Transverse colon (tissue), 4 donors: Measurements from ENCODE around the gene TBCCD1. TPM values are rescaled to one million over a fixed set of nuclear protein-coding genes. Genes with fewer than 3 reads are reported as not detected.

Source experiments
- DNase-seq: peaks from one replicate; pipeline ENCODE4 v3.0.0-alpha.2; 2019
- H3K27ac ChIP-seq, 4 donors: fragments of 200-600 bp; sonication (generic); 2 replicates each; pipeline ENCODE4 v1.5.1; 2016 to 2018; ENCODE audit warnings: inconsistent platforms in 4 of 4
- H3K27me3 ChIP-seq: fragments of 200-600 bp; sonication (generic); 2 replicates; pipeline ENCODE4 v1.5.1; 2017; ENCODE audit warnings: inconsistent platforms
- H3K36me3 ChIP-seq, 4 donors: fragments of 200-600 bp; sonication (generic); 2 replicates each; pipeline ENCODE4 v1.5.1; 2017 to 2019; ENCODE audit warnings: inconsistent platforms in 4 of 4
- H3K4me1 ChIP-seq, 4 donors: fragments of 200-600 bp; sonication (generic); 2 replicates each; pipeline ENCODE4 v1.5.1; 2017 to 2020; ENCODE audit warnings: inconsistent platforms in 4 of 4
- H3K4me3 ChIP-seq, 4 donors: fragments of 200-600 bp; sonication (generic); 1 replicate in 1 of 4; 2 replicates in 3 of 4; pipeline versions ENCODE4 v1.5.1 to v1.6.1; 2017 to 2019; ENCODE audit warnings: inconsistent platforms in 4 of 4
- H3K9me3 ChIP-seq, 2 donors: fragments of 200-600 bp; sonication (generic); 2 replicates each; pipeline ENCODE4 v1.5.1; 2017 to 2019; ENCODE audit warnings: inconsistent platforms in 2 of 2
- EP300 ChIP-seq: sonication (generic); formaldehyde crosslinking; IDR thresholded peaks from one replicate; pipeline ENCODE4 v1.6.1; 2017; ENCODE audit warnings: antibody characterized with exemption, low read depth
- POLR2A ChIP-seq: fragments of 450-650 bp; IDR thresholded peaks from one replicate; pipeline ENCODE4 v1.6.1; 2016; ENCODE audit warnings: antibody characterized with exemption, mild to moderate bottlenecking, moderate library complexity
- POLR2AphosphoS5 ChIP-seq, 3 donors: sonication (generic); formaldehyde crosslinking; IDR thresholded peaks; one replicate each; pipeline ENCODE4 v1.6.1; 2016; ENCODE audit warnings: antibody characterized with exemption in 3 of 3
- WGBS, 2 donors: methylation state at CpG; one replicate each; pipeline ENCODE4 v1.1.5; 2018; ENCODE audit warnings: low coverage in 1 of 2; 5-methylcytosine and 5-hydroxymethylcytosine counted together
- in situ Hi-C, 4 donors: fragments of 200-750 bp; cut with MboI; loops; one replicate each; pipeline versions ENCODE4 v1.15.0 to v1.15.1; 2017; ENCODE audit warnings: low sequenced_read_pairs in 3 of 4, low pct_ligation_motif_present in 1 of 4, low pct_unique_long_range_greater_than_20kb in 1 of 4
- intact Hi-C: fragments of 100-400 bp; cut with DNase I; formaldehyde crosslinking; loops from one replicate; pipeline ENCODE4 v1.15.1; 2023; ENCODE audit warnings: low total_unique reads
- total RNA-seq, 4 donors: library from RNA; depleted of rRNA; stranded (reverse); fragments of >200 nt; gene quantifications; one replicate each; pipeline ENCODE4 v1.1.0, GENCODE V29; 2016
- TF ChIP-seq, protein P1 (sequence below), 5 experiments: fragments of 200-600 bp in 3 of 5; fragments of 450-650 bp in 2 of 5; sonication (generic) in 3 of 5; IDR thresholded peaks; 1 replicate in 2 of 5; 2 replicates in 3 of 5; pipeline ENCODE4 v1.5.1; 2016 to 2017; ENCODE audit warnings: antibody characterized with exemption in 5 of 5, inconsistent platforms in 3 of 5, mild to moderate bottlenecking in 2 of 5, moderate library complexity in 1 of 5

TBCCD1 gene
- total RNA-seq, 4 donors from 2014 or later, result 7.1 to 15.4 (median 13.9) TPM

- Histone ChIP-seq H3K4me3 (no peak overlapping the region), H3K4me1 (peaks cover 0 to 4% (median 0%) of the 10 kb centered on the region in 4 donors), H3K36me3 (no peaks in the 10 kb centered on the region), H3K27me3 (no peaks in the 10 kb centered on the region), H3K27ac (no peak overlapping the region), H3K9me3 (no peaks in the 10 kb centered on the region)
- no peak for DNase-seq
- intact Hi-C loops, result no loop called here
- in situ Hi-C loops, result no loop called here
- WGBS, 2 donors, result 52 to 55% methylated on average over 8 to 12 of the region's 12 CpGs
- no peak for TF ChIP-seq EP300
- TF ChIP-seq, protein P1, sequence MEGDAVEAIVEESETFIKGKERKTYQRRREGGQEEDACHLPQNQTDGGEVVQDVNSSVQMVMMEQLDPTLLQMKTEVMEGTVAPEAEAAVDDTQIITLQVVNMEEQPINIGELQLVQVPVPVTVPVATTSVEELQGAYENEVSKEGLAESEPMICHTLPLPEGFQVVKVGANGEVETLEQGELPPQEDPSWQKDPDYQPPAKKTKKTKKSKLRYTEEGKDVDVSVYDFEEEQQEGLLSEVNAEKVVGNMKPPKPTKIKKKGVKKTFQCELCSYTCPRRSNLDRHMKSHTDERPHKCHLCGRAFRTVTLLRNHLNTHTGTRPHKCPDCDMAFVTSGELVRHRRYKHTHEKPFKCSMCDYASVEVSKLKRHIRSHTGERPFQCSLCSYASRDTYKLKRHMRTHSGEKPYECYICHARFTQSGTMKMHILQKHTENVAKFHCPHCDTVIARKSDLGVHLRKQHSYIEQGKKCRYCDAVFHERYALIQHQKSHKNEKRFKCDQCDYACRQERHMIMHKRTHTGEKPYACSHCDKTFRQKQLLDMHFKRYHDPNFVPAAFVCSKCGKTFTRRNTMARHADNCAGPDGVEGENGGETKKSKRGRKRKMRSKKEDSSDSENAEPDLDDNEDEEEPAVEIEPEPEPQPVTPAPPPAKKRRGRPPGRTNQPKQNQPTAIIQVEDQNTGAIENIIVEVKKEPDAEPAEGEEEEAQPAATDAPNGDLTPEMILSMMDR (IDR thresholded peaks at IDR 0.05), result no peak
- no peak for TF ChIP-seq POLR2A
- no peak for TF ChIP-seq POLR2AphosphoS5 (IDR thresholded peaks at IDR 0.05)
These were observed 32.1 kb upstream of the TBCCD1 start for GRCh38 chr3:186599142-186599784.

GRCh38 chr3:186598794-186599141, 31.6 kb upstream of the TBCCD1 start:
- peaks cover 0 to 4% (median 0%) of the 10 kb centered on the region in 4 donors for H3K4me1 ChIP-seq
- H3K4me3 ChIP-seq, result no peak overlapping the region
- no peaks in the 10 kb centered on the region for H3K36me3 ChIP-seq
- H3K27me3 ChIP-seq, result no peaks in the 10 kb centered on the region
- in situ Hi-C loops, result no loop called here
- no peak overlapping the region for H3K27ac ChIP-seq
- WGBS, 2 donors, result 67 to 87% methylated on average over 1 to 4 of the region's 4 CpGs
- DNase-seq, result no peak
- H3K9me3 ChIP-seq, result no peaks in the 10 kb centered on the region
- intact Hi-C loops, result no loop called here
- TF ChIP-seq, protein P1 (IDR thresholded peaks at IDR 0.05), result no peak
- TF ChIP-seq POLR2AphosphoS5 (IDR thresholded peaks at IDR 0.05) (no peak), EP300 (no peak), POLR2A (no peak)

DNA sequence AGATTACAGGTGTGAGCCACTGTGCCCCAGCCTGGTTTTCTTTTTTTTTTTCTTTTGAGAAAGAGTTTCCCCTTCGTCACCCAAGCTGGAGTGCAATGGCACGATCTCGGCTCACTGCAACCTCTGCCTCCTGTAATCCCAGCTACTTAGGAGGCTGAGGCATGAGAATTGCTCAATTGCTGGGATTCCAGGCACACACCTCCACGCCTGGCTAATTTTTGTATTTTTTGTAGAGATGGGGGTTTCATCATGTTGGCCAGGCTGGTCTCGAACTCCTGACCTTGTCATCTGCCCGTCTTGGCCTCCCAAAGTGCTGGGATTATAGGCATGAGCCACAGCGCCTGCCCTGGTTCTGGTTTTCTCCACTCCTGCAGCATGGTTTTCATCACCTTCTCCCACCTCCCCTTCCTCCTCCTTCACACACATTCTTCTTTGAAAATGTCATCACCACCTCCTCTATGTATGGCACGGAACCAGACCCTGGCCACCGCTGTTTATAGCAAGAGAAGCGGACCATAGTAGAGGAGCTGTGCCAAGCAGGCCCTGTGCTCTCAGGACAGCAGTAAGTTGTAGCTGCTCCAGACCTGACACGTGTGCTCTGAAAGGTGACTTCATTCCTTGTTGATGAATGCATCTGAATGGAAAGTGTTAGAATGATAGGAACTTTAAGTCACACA, 31.1 kb upstream of the TBCCD1 start:
- DNase-seq, result no peak
- H3K27ac ChIP-seq, result no peak overlapping the region
- 75 to 81% methylated on average over 7 to 11 of the region's 11 CpGs for WGBS, 2 donors
- in situ Hi-C loops (no loop called here), intact Hi-C loops (no loop called here)
- no peaks in the 10 kb centered on the region for H3K36me3 ChIP-seq
- no peak overlapping the region for H3K4me3 ChIP-seq
- TF ChIP-seq POLR2A, result no peak
- TF ChIP-seq, protein P1 (IDR thresholded peaks at IDR 0.05), result no peak
- no peak for TF ChIP-seq POLR2AphosphoS5 (IDR thresholded peaks at IDR 0.05)
- no peak for TF ChIP-seq EP300
- H3K4me1 ChIP-seq, result peaks cover 0 to 4% (median 0%) of the 10 kb centered on the region in 4 donors
- no peaks in the 10 kb centered on the region for H3K9me3 ChIP-seq
- no peaks in the 10 kb centered on the region for H3K27me3 ChIP-seq

DNA sequence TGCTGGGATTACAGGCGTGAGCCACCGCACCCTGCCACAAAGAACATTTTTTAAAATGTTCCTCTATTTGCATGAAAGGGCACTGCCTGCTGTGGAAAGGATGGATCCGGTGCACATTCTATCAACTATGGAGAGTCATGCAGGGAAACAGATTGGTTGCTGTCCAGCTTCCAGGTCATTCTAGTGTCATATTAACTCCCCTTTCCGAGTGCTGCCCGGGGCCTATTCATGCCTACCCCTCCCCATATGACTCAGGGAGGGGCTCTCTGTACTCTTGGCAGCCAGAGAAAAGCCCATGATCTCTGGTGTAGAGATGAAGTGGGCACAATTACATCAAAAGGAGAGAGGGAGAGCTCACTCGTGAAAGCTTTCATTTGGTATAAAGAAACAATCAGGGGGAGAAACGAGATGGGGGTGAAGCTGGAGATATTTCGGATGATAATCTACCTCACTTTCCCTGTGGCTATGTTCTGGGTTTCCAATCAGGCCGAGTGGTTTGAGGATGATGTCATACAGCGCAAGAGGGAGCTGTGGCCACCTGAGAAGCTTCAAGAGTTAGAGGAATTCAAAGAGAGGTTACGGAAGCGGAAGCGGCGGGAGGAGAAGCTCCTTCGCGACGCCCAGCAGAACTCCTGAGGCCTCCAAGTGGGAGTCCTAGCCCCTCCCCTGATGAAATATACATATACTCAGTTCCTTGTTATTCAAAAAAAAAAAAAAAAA, 29.6 kb upstream of the TBCCD1 start:
- no peak for DNase-seq
- Histone ChIP-seq H3K36me3 (no peaks in the 10 kb centered on the region), H3K27me3 (no peaks in the 10 kb centered on the region), H3K4me3 (no peak overlapping the region), H3K9me3 (no peaks in the 10 kb centered on the region), H3K27ac (no peak overlapping the region), H3K4me1 (peaks cover 0 to 4% (median 0%) of the 10 kb centered on the region in 4 donors)
- TF ChIP-seq POLR2A (no peak), POLR2AphosphoS5 (IDR thresholded peaks at IDR 0.05) (no peak)
- TF ChIP-seq, protein P1 (IDR thresholded peaks at IDR 0.05), result no peak
- WGBS, 2 donors, result 48 to 72% methylated on average over 5 to 17 of the region's 17 CpGs
- intact Hi-C loops (no loop called here), in situ Hi-C loops (no loop called here)
